Testis (tissue), 3 donors: Measurements from ENCODE around the gene EDC4. TPM values are rescaled to one million over a fixed set of nuclear protein-coding genes. Genes with fewer than 3 reads are reported as not detected.

Experiments used
- DNase-seq: peaks from one replicate; pipeline ENCODE4 v3.0.0-alpha.2; 2019
- H3K27ac ChIP-seq, 2 donors: fragments of 200-600 bp; sonication (generic); one replicate each; pipeline ENCODE4 v1.5.1; 2019
- H3K27me3 ChIP-seq: fragments of 200-600 bp; sonication (generic); one replicate; pipeline ENCODE4 v1.5.1; 2019
- H3K36me3 ChIP-seq: fragments of 200-600 bp; sonication (generic); one replicate; pipeline ENCODE4 v1.5.1; 2017; ENCODE audit warnings: low read depth; ENCODE audit errors: missing control alignments
- H3K4me1 ChIP-seq: fragments of 200-600 bp; sonication (generic); one replicate; pipeline ENCODE4 v1.5.1; 2019
- H3K4me3 ChIP-seq, 2 donors: fragments of 200-600 bp; sonication (generic); one replicate each; pipeline ENCODE4 v1.5.1; 2017 to 2019
- H3K9me3 ChIP-seq: fragments of 200-600 bp; sonication (generic); one replicate; pipeline ENCODE4 v1.5.1; 2017
- CTCF ChIP-seq, 3 experiments: fragments of 450-650 bp in 2 of 3; fragments of 200-600 bp in 1 of 3; sonication (generic) in 1 of 3; IDR thresholded peaks; one replicate each; pipeline ENCODE4 v1.5.1; 2016 to 2019; ENCODE audit warnings: antibody characterized with exemption in 3 of 3, mild to moderate bottlenecking in 2 of 3, moderate library complexity in 1 of 3
- POLR2A ChIP-seq: fragments of 450-650 bp; IDR thresholded peaks from one replicate; pipeline ENCODE4 v1.6.1; 2017; ENCODE audit warnings: antibody characterized with exemption, mild to moderate bottlenecking, moderate library complexity
- WGBS, 2 donors: methylation state at CpG; one replicate each; pipeline ENCODE4 v1.1.5; 2018; 5-methylcytosine and 5-hydroxymethylcytosine counted together
- intact Hi-C: fragments of 100-400 bp; cut with DNase I; formaldehyde crosslinking; loops from one replicate; pipeline ENCODE4 v1.15.1; 2023; ENCODE audit warnings: low total_unique reads
- polyA plus RNA-seq: library from polyadenylated mRNA; stranded (reverse); fragments of 350-450 nt; fragmentation: Illumina TruSeq; extraction: RNeasy Lipid Tissue Mini Kit (QIAGEN cat#74804); gene quantifications from one replicate; pipeline ENCODE4 v1.2.3, GENCODE V29; 2014; ENCODE audit warnings: low read depth, low replicate concordance; ENCODE audit not compliant: insufficient read depth
- total RNA-seq, 2 donors: library from RNA; depleted of rRNA; stranded (reverse); fragments of >200 nt; gene quantifications; one replicate each; pipeline ENCODE4 v1.2.3, GENCODE V29; 2016

Gene EDC4
- total and polyA plus RNA-seq, 3 donors from 2014 or later = 96.7 to 107 (median 106) TPM

GRCh38 chr16:67844497-67844896 is 28.4 kb upstream of the EDC4 start:
- Histone ChIP-seq H3K36me3 (no peaks in the 10 kb centered on the region), H3K4me3 (no peak overlapping the region), H3K27ac (peak overlapping the region in 1 of 2 donors; percentile 100), H3K9me3 (no peaks in the 10 kb centered on the region), H3K27me3 (no peaks in the 10 kb centered on the region), H3K4me1 (peaks cover 44% of the 10 kb centered on the region)
- TF ChIP-seq CTCF (IDR thresholded peaks at IDR 0.05) (no peak), POLR2A (no peak)
- DNase-seq = no peak
- intact Hi-C loops = no loop called here
- WGBS, 2 donors = 61 to 67% methylated on average over 4 of the region's 4 CpGs

GRCh38 chr16:67845291-67846062 is 27.4 kb upstream of the EDC4 start:
- intact Hi-C loops = no loop called here
- Histone ChIP-seq H3K27ac (peak overlapping the region; percentile 89 to 99), H3K36me3 (no peaks in the 10 kb centered on the region), H3K4me1 (peaks cover 47% of the 10 kb centered on the region), H3K9me3 (no peaks in the 10 kb centered on the region), H3K27me3 (no peaks in the 10 kb centered on the region), H3K4me3 (peak overlapping the region in 1 of 2 donors; percentile 88)
- WGBS, 2 donors = 46 to 56% methylated on average over 5 of the region's 5 CpGs
- no peak for DNase-seq
- no peak for TF ChIP-seq POLR2A
- TF ChIP-seq CTCF (IDR thresholded peaks at IDR 0.05) = no peak

- intact Hi-C loops = no loop called here
- DNase-seq = no peak
- Histone ChIP-seq H3K9me3 (no peaks in the 10 kb centered on the region), H3K36me3 (no peaks in the 10 kb centered on the region), H3K4me3 (peak overlapping the region; percentile 88), H3K4me1 (peaks cover 47% of the 10 kb centered on the region), H3K27me3 (no peaks in the 10 kb centered on the region), H3K27ac (peak overlapping the region; percentile 89 to 99)
- 5 to 7% methylated on average over 2 of the region's 2 CpGs for WGBS, 2 donors
- no peak for TF ChIP-seq POLR2A
- no peak for TF ChIP-seq CTCF (IDR thresholded peaks at IDR 0.05)
Measured at GRCh38 chr16:67846063-67846319, 26.9 kb upstream of the EDC4 start.

GRCh38 chr16:67846320-67847063 is 26.4 kb upstream of the EDC4 start, which contains the start of gene NUTF2:
NUTF2 (plus strand) TSS chr16:67846933; CDS start chr16:67865131, 18,198 bp downstream.
- H3K27ac ChIP-seq = peak within 1 kb of the TSS; percentile 89 to 99
- intact Hi-C loops = no loop called here
- no peaks in the 10 kb centered on the region for H3K9me3 ChIP-seq
- no peaks in the 10 kb centered on the region for H3K36me3 ChIP-seq
- 1 to 6% methylated on average over 7 to 44 of the region's 57 CpGs for WGBS, 2 donors
- no peaks in the 10 kb centered on the region for H3K27me3 ChIP-seq
- DNase-seq = peak; percentile 96
- peak within 1 kb of the TSS; percentile 88 for H3K4me3 ChIP-seq
- peak in 2 of 3 experiments; percentile 9 to 18 for TF ChIP-seq CTCF (IDR thresholded peaks at IDR 0.05)
- TF ChIP-seq POLR2A = no peak
- H3K4me1 ChIP-seq = peaks cover 47% of the 10 kb centered on the region
